HFFc6 (cell line): ENCODE results near the gene CMKLR1. TPM values are rescaled to one million over a fixed set of nuclear protein-coding genes. Genes with fewer than 3 reads are reported as not detected.

Experiments
- DNase-seq: peaks from one replicate; pipeline ENCODE4 v3.0.0-alpha.2; 2018
- H3K27ac Mint-ChIP-seq: 2 replicates; pipeline ENCODE4 v1.8.0; 2020; ENCODE audit warnings: mild to moderate bottlenecking, mixed read lengths
- H3K27me3 Mint-ChIP-seq: 2 replicates; pipeline ENCODE4 v1.8.0; 2021; ENCODE audit warnings: mild to moderate bottlenecking, moderate library complexity, mixed read lengths; ENCODE audit not compliant: insufficient read depth
- H3K36me3 Mint-ChIP-seq: 2 replicates; pipeline ENCODE4 v1.8.0; 2021; ENCODE audit warnings: low read depth, mixed read lengths
- H3K4me1 Mint-ChIP-seq: 2 replicates; pipeline ENCODE4 v1.8.0; 2020; ENCODE audit warnings: low read depth, mixed read lengths
- H3K4me3 Mint-ChIP-seq: 2 replicates; pipeline ENCODE4 v1.8.0; 2020; ENCODE audit warnings: mild to moderate bottlenecking, moderate library complexity, mixed read lengths
- H3K9me3 Mint-ChIP-seq: 2 replicates; pipeline ENCODE4 v1.8.0; 2020; ENCODE audit warnings: mild to moderate bottlenecking, mixed read lengths
- total RNA-seq, 6 experiments: library from RNA; stranded (reverse); fragmentation: NEBNext Ultra II Directional; extraction: Animal tissue kit (Norgen Biotek cat#: 25700); gene quantifications; 2 replicates in 1 of 6; 3 replicates in 5 of 6; pipeline ENCODE4 v1.2.3, GENCODE V29; 2021
- TF ChIP-seq, protein P1 (sequence below): fragments of 200-600 bp; sonication (generic); IDR thresholded peaks from 2 replicates; pipeline ENCODE4 v1.5.0; 2021; ENCODE audit warnings: antibody characterized with exemption, mild to moderate bottlenecking

Gene CMKLR1
- total RNA-seq, 6 experiments from 2014 or later: not detected

DNA sequence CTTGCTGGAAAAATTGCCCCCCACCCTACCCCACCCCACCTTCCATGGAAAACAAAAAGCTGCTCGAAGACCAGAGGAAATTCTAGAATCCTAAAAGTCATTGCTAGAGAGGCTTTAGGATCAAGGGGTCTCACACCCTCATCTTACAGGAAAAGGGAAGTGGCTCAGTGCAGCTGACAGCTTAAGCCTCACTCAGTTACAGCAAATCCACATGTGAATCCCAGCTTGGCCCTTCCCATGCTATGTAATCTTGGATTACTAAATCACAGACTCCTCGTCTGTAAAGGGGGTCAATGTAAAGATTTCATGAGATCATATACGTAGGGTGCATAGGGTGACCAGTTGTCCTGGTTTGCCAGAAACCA, 25.9 kb downstream of the CMKLR1 start:
- no peak for DNase-seq
- H3K27me3 Mint-ChIP-seq: no peaks in the 10 kb centered on the region; the same call in none of the 2 replicates
- TF ChIP-seq, protein P1, sequence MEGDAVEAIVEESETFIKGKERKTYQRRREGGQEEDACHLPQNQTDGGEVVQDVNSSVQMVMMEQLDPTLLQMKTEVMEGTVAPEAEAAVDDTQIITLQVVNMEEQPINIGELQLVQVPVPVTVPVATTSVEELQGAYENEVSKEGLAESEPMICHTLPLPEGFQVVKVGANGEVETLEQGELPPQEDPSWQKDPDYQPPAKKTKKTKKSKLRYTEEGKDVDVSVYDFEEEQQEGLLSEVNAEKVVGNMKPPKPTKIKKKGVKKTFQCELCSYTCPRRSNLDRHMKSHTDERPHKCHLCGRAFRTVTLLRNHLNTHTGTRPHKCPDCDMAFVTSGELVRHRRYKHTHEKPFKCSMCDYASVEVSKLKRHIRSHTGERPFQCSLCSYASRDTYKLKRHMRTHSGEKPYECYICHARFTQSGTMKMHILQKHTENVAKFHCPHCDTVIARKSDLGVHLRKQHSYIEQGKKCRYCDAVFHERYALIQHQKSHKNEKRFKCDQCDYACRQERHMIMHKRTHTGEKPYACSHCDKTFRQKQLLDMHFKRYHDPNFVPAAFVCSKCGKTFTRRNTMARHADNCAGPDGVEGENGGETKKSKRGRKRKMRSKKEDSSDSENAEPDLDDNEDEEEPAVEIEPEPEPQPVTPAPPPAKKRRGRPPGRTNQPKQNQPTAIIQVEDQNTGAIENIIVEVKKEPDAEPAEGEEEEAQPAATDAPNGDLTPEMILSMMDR: no peak
- H3K36me3 Mint-ChIP-seq: peaks cover 5% of the 10 kb centered on the region; the same call in 1 of the 2 replicates
- H3K4me1 Mint-ChIP-seq: no peaks in the 10 kb centered on the region
- H3K4me3 Mint-ChIP-seq: no peak overlapping the region
- peaks cover 61% of the 10 kb centered on the region for H3K9me3 Mint-ChIP-seq
- H3K27ac Mint-ChIP-seq: no peak overlapping the region

- H3K27me3 Mint-ChIP-seq: no peaks in the 10 kb centered on the region; the same call in none of the 2 replicates
- no peak overlapping the region for H3K27ac Mint-ChIP-seq
- H3K36me3 Mint-ChIP-seq: peaks cover 5% of the 10 kb centered on the region; the same call in 1 of the 2 replicates
- no peak overlapping the region for H3K4me3 Mint-ChIP-seq
- TF ChIP-seq, protein P1: no peak
- H3K4me1 Mint-ChIP-seq: no peaks in the 10 kb centered on the region
- no peak for DNase-seq
- H3K9me3 Mint-ChIP-seq: peaks cover 56% of the 10 kb centered on the region
These were observed 26.4 kb downstream of the CMKLR1 start for GRCh38 chr12:108312693-108313189.

- DNase-seq: no peak
- no peak overlapping the region for H3K27ac Mint-ChIP-seq
- H3K4me1 Mint-ChIP-seq: no peaks in the 10 kb centered on the region
- H3K36me3 Mint-ChIP-seq: peaks cover 5% of the 10 kb centered on the region; the same call in 1 of the 2 replicates
- no peak overlapping the region for H3K4me3 Mint-ChIP-seq
- TF ChIP-seq, protein P1: no peak
- peaks cover 54% of the 10 kb centered on the region for H3K9me3 Mint-ChIP-seq
- H3K27me3 Mint-ChIP-seq: no peaks in the 10 kb centered on the region; the same call in none of the 2 replicates
These were observed 26.9 kb downstream of the CMKLR1 start for GRCh38 chr12:108312073-108312659.

DNA sequence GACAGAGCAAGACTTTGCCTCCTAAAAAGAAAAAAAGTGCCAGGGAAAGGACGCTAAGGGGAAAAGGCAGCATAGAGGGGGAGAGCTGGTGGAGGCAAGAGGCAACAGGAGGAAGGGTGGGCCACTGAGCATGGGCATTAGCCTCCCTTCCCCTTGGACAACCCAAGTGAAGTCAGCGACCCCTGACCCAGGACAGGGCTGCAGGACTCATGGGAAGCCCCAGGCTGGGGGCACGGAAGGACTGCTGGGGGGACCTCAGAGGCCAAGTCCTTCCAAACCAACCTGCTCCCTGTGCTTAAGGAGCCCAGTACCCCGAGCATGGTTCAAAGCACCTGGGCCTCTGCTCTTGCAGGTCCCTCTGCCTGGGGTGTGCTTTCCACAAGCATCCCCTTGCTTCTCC, 27.5 kb downstream of the CMKLR1 start:
- H3K36me3 Mint-ChIP-seq: peaks cover 5% of the 10 kb centered on the region; the same call in 1 of the 2 replicates
- DNase-seq: no peak
- H3K4me1 Mint-ChIP-seq: no peaks in the 10 kb centered on the region
- TF ChIP-seq, protein P1: no peak
- H3K27ac Mint-ChIP-seq: no peak overlapping the region
- no peaks in the 10 kb centered on the region; the same call in none of the 2 replicates for H3K27me3 Mint-ChIP-seq
- peaks cover 59% of the 10 kb centered on the region for H3K9me3 Mint-ChIP-seq
- H3K4me3 Mint-ChIP-seq: no peak overlapping the region

DNA sequence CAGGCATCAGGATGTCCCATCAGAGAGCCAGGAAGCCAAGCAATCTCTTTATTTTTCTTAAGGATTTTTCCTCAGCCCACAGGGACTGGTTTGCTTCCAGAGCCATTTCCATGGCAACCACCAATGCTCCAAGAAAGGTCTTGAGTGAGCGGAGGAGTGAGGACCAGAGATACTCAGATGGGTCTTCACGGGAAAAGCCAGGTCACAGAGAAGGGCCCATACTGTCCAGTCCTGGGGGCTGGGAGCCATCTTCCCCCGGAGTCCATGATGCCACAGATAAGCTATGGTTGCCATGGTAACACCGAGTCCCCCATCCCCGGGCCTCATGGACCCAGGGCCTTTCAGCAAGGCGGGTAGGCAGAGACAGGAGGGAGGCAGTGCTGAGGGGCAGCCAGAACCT, 28.6 kb downstream of the CMKLR1 start:
- Mint-ChIP-seq H3K4me1 (no peaks in the 10 kb centered on the region), H3K36me3 (no peaks in the 10 kb centered on the region; the same call in 1 of the 2 replicates), H3K4me3 (no peak overlapping the region), H3K27me3 (no peaks in the 10 kb centered on the region; the same call in none of the 2 replicates), H3K27ac (no peak overlapping the region), H3K9me3 (peaks cover 59% of the 10 kb centered on the region)
- TF ChIP-seq, protein P1: no peak
- DNase-seq: no peak
